ENCODE measurements around the gene POM121. TPM values are rescaled to one million over a fixed set of nuclear protein-coding genes. Genes with fewer than 3 reads are reported as not detected.
A peak's percentile ranks its signal among the peaks of the same experiment; 100 is the strongest.
"Not testable (repeated sequence)": the region's sequence is repeated elsewhere in the genome, so short reads cannot be mapped to it uniquely, and the experiment has no call there.

The POM121 gene
- total and polyA plus RNA-seq, 11 donors: 8.3 to 23.2 (median 16.1) TPM

DNA sequence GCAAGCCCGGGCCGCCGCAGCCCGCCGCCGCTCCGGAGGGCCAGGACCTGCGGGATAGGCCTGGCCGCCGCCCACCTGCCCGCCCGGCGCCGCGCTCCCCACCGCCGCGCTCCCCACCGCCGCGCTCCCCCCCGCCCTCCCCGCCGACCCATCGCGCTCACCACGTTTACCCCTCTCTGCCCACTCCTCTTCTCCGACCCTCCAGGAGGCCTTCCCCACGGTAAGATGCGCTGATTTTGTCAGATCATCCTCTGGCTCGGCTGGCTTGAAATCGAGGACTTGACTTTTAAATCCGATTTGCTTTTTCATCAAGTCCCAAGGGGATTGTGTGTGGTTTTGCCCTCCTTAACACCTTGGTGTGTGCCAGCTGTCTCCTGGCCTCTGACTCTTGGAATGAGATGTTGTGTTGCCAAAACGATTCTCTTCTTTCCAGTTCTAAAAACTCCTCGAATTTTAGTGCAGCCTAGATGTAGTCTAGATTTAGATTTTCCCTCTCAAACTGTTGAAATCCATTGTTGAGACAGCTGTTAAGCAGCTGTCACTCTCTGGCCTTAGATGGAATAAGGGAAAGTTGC is 738 bp downstream of the POM121 start:
- TF ChIP-seq, protein P1, sequence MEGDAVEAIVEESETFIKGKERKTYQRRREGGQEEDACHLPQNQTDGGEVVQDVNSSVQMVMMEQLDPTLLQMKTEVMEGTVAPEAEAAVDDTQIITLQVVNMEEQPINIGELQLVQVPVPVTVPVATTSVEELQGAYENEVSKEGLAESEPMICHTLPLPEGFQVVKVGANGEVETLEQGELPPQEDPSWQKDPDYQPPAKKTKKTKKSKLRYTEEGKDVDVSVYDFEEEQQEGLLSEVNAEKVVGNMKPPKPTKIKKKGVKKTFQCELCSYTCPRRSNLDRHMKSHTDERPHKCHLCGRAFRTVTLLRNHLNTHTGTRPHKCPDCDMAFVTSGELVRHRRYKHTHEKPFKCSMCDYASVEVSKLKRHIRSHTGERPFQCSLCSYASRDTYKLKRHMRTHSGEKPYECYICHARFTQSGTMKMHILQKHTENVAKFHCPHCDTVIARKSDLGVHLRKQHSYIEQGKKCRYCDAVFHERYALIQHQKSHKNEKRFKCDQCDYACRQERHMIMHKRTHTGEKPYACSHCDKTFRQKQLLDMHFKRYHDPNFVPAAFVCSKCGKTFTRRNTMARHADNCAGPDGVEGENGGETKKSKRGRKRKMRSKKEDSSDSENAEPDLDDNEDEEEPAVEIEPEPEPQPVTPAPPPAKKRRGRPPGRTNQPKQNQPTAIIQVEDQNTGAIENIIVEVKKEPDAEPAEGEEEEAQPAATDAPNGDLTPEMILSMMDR (IDR thresholded peaks at IDR 0.05): no peak
- TF ChIP-seq POLR2A (IDR thresholded peaks at IDR 0.05): no peak
- Histone ChIP-seq H3K9me3 (no peaks in the 10 kb centered on the region), H3K27ac (peak overlapping the region; percentile 68 to 95 (median 90)), H3K4me3 (peak overlapping the region; percentile 63 to 96 (median 90)), H3K27me3 (no peaks in the 10 kb centered on the region), H3K36me3 (peaks cover 0 to 49% (median 44%) of the 10 kb centered on the region in 9 donors), H3K4me1 (peaks cover 0 to 22% (median 16%) of the 10 kb centered on the region in 12 donors)
- DNase-seq: no peak
- ATAC-seq: no peak
- WGBS, 4 donors: 0 to 1% (median 1%) methylated on average over 9 to 35 of the region's 35 CpGs
- intact Hi-C loops (cut with DNase I): loop anchor here in 3 of 10 donors (5.0 to 10.0 kb wide), 3 partner anchors 93 to 519 kb away; partner anchors contain the start of gene TYW1B (in 1 of the 3)

DNA sequence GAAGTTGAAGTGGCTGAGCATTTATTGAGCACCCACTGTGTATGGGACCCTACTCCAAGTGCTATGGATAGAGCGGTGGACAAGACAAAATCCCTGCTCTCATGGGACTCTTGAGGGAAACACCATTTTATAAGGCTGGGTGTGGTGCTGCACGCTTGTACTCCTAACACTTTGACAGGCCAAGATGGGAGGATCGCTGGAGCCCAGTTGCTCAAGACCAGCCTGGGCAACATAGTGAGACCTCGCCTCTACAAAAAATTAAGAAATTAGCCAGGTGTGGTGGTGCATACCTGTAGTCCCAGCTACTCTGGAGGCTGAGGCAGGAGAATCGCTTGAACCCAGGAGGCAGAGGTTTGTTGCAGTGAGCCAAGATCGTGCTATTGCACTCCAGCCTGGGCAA is 2.9 kb downstream of the POM121 start:
- not testable (repeated sequence) for DNase-seq

GRCh38 chr7:72928216-72928615 is 3.3 kb downstream of the POM121 start:
- H3K9me3 ChIP-seq, H3K4me3 ChIP-seq, H3K27ac ChIP-seq, H3K27me3 ChIP-seq, ATAC-seq, DNase-seq: not testable (repeated sequence)
- intact Hi-C loops (cut with DNase I): loop anchor here in 3 of 10 donors (5.0 to 10.0 kb wide), 3 partner anchors 96 to 517 kb away; partner anchors contain the start of gene TYW1B (in 1 of the 3)
- 91 to 95% (median 93%) methylated on average over 6 of the region's 6 CpGs for WGBS, 4 donors
- Histone ChIP-seq H3K4me1 (peaks cover 0 to 22% (median 16%) of the 10 kb centered on the region in 12 donors), H3K36me3 (peaks cover 0 to 64% (median 56%) of the 10 kb centered on the region in 9 donors)

More for the DNA sequence above, 2.9 kb downstream of the POM121 start:
- not testable (repeated sequence) for ATAC-seq, H3K9me3 ChIP-seq, H3K27ac ChIP-seq, H3K27me3 ChIP-seq, H3K4me3 ChIP-seq
- WGBS, 4 donors: 94 to 98% (median 96%) methylated on average over 6 of the region's 6 CpGs
- peaks cover 0 to 60% (median 55%) of the 10 kb centered on the region in 9 donors for H3K36me3 ChIP-seq
- peaks cover 0 to 22% (median 16%) of the 10 kb centered on the region in 12 donors for H3K4me1 ChIP-seq
- intact Hi-C loops (cut with DNase I): loop anchor here in 3 of 10 donors (5.0 to 10.0 kb wide), 3 partner anchors 95 to 517 kb away; partner anchors contain the start of gene TYW1B (in 1 of the 3)

- intact Hi-C loops (cut with DNase I); H3K27ac ChIP-seq; H3K27me3 ChIP-seq; ATAC-seq; H3K4me3 ChIP-seq; H3K9me3 ChIP-seq; H3K4me1 ChIP-seq: not testable (repeated sequence)
- WGBS, 4 donors: 81 to 89% (median 85%) methylated on average over 6 to 7 of the region's 20 CpGs
- DNase-seq: peak in 1 of 5 donors; percentile 65
- H3K36me3 ChIP-seq: peaks cover 0 to 40% (median 32%) of the 10 kb centered on the region in 9 donors
Observed at GRCh38 chr7:72942022-72942705, 17.3 kb downstream of the POM121 start.

GRCh38 chr7:72942956-72943355 is 18.1 kb downstream of the POM121 start:
- intact Hi-C loops (cut with DNase I); H3K4me1 ChIP-seq; H3K27me3 ChIP-seq; H3K9me3 ChIP-seq; DNase-seq; H3K4me3 ChIP-seq; ATAC-seq; H3K27ac ChIP-seq: not testable (repeated sequence)
- H3K36me3 ChIP-seq: peaks cover 0 to 39% (median 30%) of the 10 kb centered on the region in 9 donors
- 97 to 98% (median 97%) methylated on average over 18 to 25 of the region's 25 CpGs for WGBS, 4 donors

GRCh38 chr7:72944937-72945336 is 20.0 kb downstream of the POM121 start:
- H3K9me3 ChIP-seq; H3K4me1 ChIP-seq; DNase-seq; H3K4me3 ChIP-seq; intact Hi-C loops (cut with DNase I); H3K27ac ChIP-seq; H3K27me3 ChIP-seq: not testable (repeated sequence)
- H3K36me3 ChIP-seq: peaks cover 0 to 38% (median 25%) of the 10 kb centered on the region in 9 donors
- peak; percentile 59 to 81 (median 77) for ATAC-seq
- WGBS, 4 donors: 0 to 26% (median 9%) methylated on average over 1 to 10 of the region's 15 CpGs

GRCh38 chr7:72945597-72945996 is 20.7 kb downstream of the POM121 start:
- WGBS, 4 donors: 80 to 95% (median 90%) methylated on average over 3 to 9 of the region's 9 CpGs
- H3K27me3 ChIP-seq; H3K27ac ChIP-seq; H3K9me3 ChIP-seq; DNase-seq; H3K4me3 ChIP-seq; intact Hi-C loops (cut with DNase I); H3K4me1 ChIP-seq; ATAC-seq: not testable (repeated sequence)
- H3K36me3 ChIP-seq: peaks cover 0 to 38% (median 25%) of the 10 kb centered on the region in 9 donors

Measured in heart left ventricle (tissue), 16 donors.